Activated CD4-positive, alpha-beta T cell treated with anti-CD3 and anti-CD28 coated beads, Interleukin-2, Interleukin-4, amounts not matched to agents 100 ng/mL and 50 ng/mL, durations not matched to agents 16 hours and 8 hours (primary cell): ENCODE results near the gene VPS13D.
A peak's percentile ranks its signal among the peaks of the same experiment; 100 is the strongest.
"Not testable (repeated sequence)": the region's sequence is repeated elsewhere in the genome, so short reads cannot be mapped to it uniquely, and the experiment has no call there.

Source experiments
- DNase-seq: peaks from one replicate; pipeline ENCODE4 v3.0.0-alpha.2; 2020; ENCODE audit warnings: low spot score

The VPS13D gene

GRCh38 chr1:12515234-12515633, 285.4 kb downstream of the VPS13D start:
- DNase-seq = no peak

GRCh38 chr1:12516741-12517140, 286.9 kb downstream of the VPS13D start:
- no peak for DNase-seq

- DNase-seq = peak; percentile 61
Measured at GRCh38 chr1:12518931-12519692, 289.3 kb downstream of the VPS13D start.

GRCh38 chr1:12519693-12520364, 290.0 kb downstream of the VPS13D start:
- no peak for DNase-seq

GRCh38 chr1:12521096-12521495, 291.3 kb downstream of the VPS13D start:
- DNase-seq = no peak

GRCh38 chr1:12522780-12523179, 292.9 kb downstream of the VPS13D start:
- DNase-seq = not testable (repeated sequence)

- no peak for DNase-seq
Measured at GRCh38 chr1:12524266-12524665, 294.4 kb downstream of the VPS13D start.

- DNase-seq = no peak
Measured at GRCh38 chr1:12525311-12526181, 295.7 kb downstream of the VPS13D start.

- DNase-seq = no peak
Measured at GRCh38 chr1:12527564-12527963, 297.7 kb downstream of the VPS13D start.

GRCh38 chr1:12528021-12528852, 298.4 kb downstream of the VPS13D start:
- DNase-seq = no peak

- no peak for DNase-seq
Measured at GRCh38 chr1:12529640-12530174, 299.9 kb downstream of the VPS13D start.

GRCh38 chr1:12530462-12531178, 300.8 kb downstream of the VPS13D start:
- no peak for DNase-seq

GRCh38 chr1:12531179-12531499, 301.3 kb downstream of the VPS13D start:
- DNase-seq = no peak

- DNase-seq = no peak
Measured at GRCh38 chr1:12532405-12533315, 302.8 kb downstream of the VPS13D start.

- DNase-seq = peak; percentile 25
Measured at GRCh38 chr1:12536023-12536639, 306.3 kb downstream of the VPS13D start.

- DNase-seq = no peak
Measured at GRCh38 chr1:12537294-12537693, 307.5 kb downstream of the VPS13D start.

GRCh38 chr1:12537906-12538461, 308.2 kb downstream of the VPS13D start:
- DNase-seq = no peak

GRCh38 chr1:12538536-12538935, 308.7 kb downstream of the VPS13D start:
- DNase-seq = not testable (repeated sequence)

GRCh38 chr1:12539320-12539704, 309.5 kb downstream of the VPS13D start:
- DNase-seq = no peak
